GM18951 (cell line): Measurements from ENCODE around the gene SLC38A4.

Source experiments
- POLR2A ChIP-seq: IDR thresholded peaks from 4 replicates; pipeline ENCODE4 v1.6.1; 2011; ENCODE audit warnings: mild to moderate bottlenecking; ENCODE audit not compliant: insufficient read length, insufficient read depth; ENCODE audit errors: extremely low read depth
- in situ Hi-C: fragments of 300-500 bp; cut with MboI; formaldehyde crosslinking; loops from one replicate; pipeline ENCODE4 v1.12.0; 2022; ENCODE audit warnings: low sequenced_read_pairs, mixed read lengths, inconsistent platforms; ENCODE audit not compliant: unreplicated experiment

SLC38A4 gene

GRCh38 chr12:46839232-46839631 is 13.4 kb upstream of the SLC38A4 start:
- in situ Hi-C loops = no loop called here

GRCh38 chr12:46835785-46836184 is 10.0 kb upstream of the SLC38A4 start:
- in situ Hi-C loops = no loop called here
- no peak for TF ChIP-seq POLR2A

More at GRCh38 chr12:46839232-46839631, 13.4 kb upstream of the SLC38A4 start:
- no peak for TF ChIP-seq POLR2A

GRCh38 chr12:46832130-46832704 is 6.4 kb upstream of the SLC38A4 start:
- in situ Hi-C loops = no loop called here
- TF ChIP-seq POLR2A = no peak

- TF ChIP-seq POLR2A = no peak
- in situ Hi-C loops = no loop called here
Observed at GRCh38 chr12:46831335-46832129, 5.7 kb upstream of the SLC38A4 start.

GRCh38 chr12:46830731-46831334 is 5.0 kb upstream of the SLC38A4 start:
- no peak for TF ChIP-seq POLR2A
- in situ Hi-C loops = no loop called here

GRCh38 chr12:46824709-46825108 is 1.1 kb downstream of the SLC38A4 start:
- no peak for TF ChIP-seq POLR2A
- in situ Hi-C loops = no loop called here

GRCh38 chr12:46818642-46819041 is 7.2 kb downstream of the SLC38A4 start:
- in situ Hi-C loops = no loop called here
- TF ChIP-seq POLR2A = no peak

GRCh38 chr12:46815809-46816208 is 10.0 kb downstream of the SLC38A4 start:
- in situ Hi-C loops = no loop called here
- TF ChIP-seq POLR2A = no peak

GRCh38 chr12:46814143-46814542 is 11.7 kb downstream of the SLC38A4 start:
- TF ChIP-seq POLR2A = no peak
- in situ Hi-C loops = no loop called here

- in situ Hi-C loops = no loop called here
- TF ChIP-seq POLR2A = no peak
Observed at GRCh38 chr12:46811185-46811584, 14.6 kb downstream of the SLC38A4 start.

GRCh38 chr12:46808955-46809697 is 16.7 kb downstream of the SLC38A4 start:
- TF ChIP-seq POLR2A = no peak
- in situ Hi-C loops = no loop called here

GRCh38 chr12:46808317-46808716 is 17.5 kb downstream of the SLC38A4 start:
- in situ Hi-C loops = no loop called here

GRCh38 chr12:46804054-46804453 is 21.7 kb downstream of the SLC38A4 start:
- in situ Hi-C loops = no loop called here
- TF ChIP-seq POLR2A = no peak

More at GRCh38 chr12:46808317-46808716, 17.5 kb downstream of the SLC38A4 start:
- no peak for TF ChIP-seq POLR2A
